Jurkat, Clone E6-1 (cell line): ENCODE measurements around the gene S100A16.
A peak's percentile ranks its signal among the peaks of the same experiment; 100 is the strongest.
"Not testable (repeated sequence)": the region's sequence is repeated elsewhere in the genome, so short reads cannot be mapped to it uniquely, and the experiment has no call there.

Experiments used
- DNase-seq: peaks from one replicate; pipeline ENCODE4 v3.0.0-alpha.2; 2011; ENCODE audit warnings: low read depth, low spot score
- H3K4me3 ChIP-seq: 2 replicates; pipeline ENCODE4 v1.5.1; 2011; ENCODE audit warnings: mild to moderate bottlenecking, low read length, control low read depth, moderate library complexity

Gene S100A16

DNA sequence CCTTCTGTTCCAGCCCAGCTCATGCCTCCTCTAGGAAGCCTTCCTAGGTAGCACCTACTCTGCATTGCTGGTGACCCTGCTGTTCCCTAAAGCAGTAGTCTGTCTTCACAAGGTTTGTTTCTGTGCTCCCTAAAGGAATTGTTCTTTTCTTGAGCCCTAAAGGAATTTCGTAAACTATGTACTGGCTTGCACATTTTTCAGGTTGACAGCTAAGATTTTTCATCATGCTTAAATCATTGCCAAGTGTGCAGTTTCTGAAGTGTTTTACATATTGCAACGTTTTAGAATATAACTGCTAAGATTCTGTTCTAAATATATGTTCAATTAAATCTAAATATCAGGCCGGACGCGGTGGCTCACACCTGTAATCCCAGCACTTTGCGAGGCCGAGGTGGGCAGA, 13.1 kb downstream of the S100A16 start:
- H3K4me3 ChIP-seq = no peak overlapping the region
- DNase-seq = no peak

GRCh38 chr1:153598309-153599172, 14.4 kb downstream of the S100A16 start:
- H3K4me3 ChIP-seq = no peak overlapping the region
- DNase-seq = peak; percentile 78

- DNase-seq = no peak
These were observed 15.7 kb downstream of the S100A16 start for GRCh38 chr1:153597206-153597605.

GRCh38 chr1:153592748-153593147, 20.2 kb downstream of the S100A16 start:
- H3K4me3 ChIP-seq = no peak overlapping the region
- no peak for DNase-seq

More at GRCh38 chr1:153597206-153597605, 15.7 kb downstream of the S100A16 start:
- H3K4me3 ChIP-seq = no peak overlapping the region

DNA sequence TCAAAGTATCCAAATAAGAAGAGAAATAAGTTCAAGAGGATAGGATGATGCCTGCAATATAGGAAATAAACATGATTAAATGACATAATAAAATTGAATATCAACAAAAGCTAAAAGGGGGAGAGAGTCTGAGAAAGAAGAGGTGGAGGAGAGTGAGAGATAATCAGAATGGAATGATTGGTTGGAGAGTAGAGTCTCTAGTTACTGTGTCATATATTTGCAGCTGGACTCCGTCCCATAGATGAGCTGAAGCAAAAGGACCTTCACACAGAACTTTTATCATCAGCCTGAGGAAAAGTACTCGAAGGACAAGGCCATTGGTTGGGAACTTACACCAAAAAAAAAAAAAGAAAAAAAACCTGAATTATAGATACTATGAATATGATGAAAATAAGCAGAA, 24.5 kb downstream of the S100A16 start:
- DNase-seq = no peak
- no peak overlapping the region for H3K4me3 ChIP-seq

- H3K4me3 ChIP-seq, DNase-seq: not testable (repeated sequence)
These were observed 24.9 kb downstream of the S100A16 start for GRCh38 chr1:153588033-153588432.

DNA sequence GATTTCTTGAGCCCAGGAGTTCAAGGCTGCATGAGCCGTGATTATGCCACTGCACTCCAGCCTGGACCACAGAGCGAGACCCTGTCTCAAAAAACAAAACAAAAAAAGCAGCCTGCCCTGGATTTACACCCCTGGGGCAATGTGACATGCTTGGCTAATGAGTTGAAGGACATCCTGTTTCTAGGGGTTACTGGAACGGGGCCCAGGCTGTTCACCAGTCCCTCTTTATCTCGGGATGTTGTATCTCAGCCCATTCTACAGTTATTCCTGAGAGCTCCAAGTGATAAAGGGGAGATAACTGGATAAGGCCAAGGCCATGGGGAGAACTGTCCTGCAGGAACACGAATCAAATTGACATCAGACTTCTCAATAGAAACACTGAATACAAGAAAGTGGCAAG, 25.6 kb downstream of the S100A16 start:
- no peak for DNase-seq
- no peak overlapping the region for H3K4me3 ChIP-seq

- no peak overlapping the region for H3K4me3 ChIP-seq
- DNase-seq = no peak
These were observed 26.6 kb downstream of the S100A16 start for GRCh38 chr1:153586347-153586746.

DNA sequence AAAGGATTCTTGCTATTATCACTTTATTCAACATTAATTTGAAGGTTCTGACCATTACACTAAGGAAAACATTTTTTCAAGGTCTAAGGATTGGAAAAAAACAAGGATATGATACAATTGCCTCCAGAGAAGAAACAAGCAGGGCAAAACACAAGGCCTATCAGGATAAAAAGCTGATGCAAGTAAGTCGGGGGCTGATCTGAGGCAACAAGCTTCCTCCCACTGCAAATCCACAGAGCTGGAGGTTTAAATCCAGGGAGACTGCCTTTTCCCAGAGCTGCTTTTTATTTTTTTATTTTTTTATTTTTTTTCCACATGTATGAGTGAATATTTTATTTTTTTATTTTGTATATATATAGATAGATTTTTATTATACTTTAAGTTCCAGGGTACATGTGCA, 27.9 kb downstream of the S100A16 start:
- H3K4me3 ChIP-seq = no peak overlapping the region
- DNase-seq = no peak

DNA sequence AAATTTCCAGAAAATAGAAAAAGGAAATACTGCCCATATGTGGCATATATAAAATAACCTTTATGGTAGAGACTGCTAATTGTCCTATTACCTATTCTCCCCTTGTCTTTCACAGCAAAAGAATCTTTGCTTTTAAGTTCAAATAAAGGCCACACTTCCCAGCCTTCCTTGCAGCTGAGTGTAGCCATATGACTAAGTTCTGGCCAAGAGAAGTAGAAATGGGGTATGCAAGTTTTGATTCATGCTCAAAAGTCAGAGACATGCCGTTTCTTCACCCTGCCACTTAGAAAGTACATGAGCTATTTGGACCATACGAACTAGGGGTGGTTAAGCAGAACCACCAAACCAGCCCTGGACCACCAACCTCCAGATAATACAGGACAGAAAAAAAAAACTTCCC, 29.0 kb downstream of the S100A16 start:
- H3K4me3 ChIP-seq = no peak overlapping the region
- DNase-seq = no peak

DNA sequence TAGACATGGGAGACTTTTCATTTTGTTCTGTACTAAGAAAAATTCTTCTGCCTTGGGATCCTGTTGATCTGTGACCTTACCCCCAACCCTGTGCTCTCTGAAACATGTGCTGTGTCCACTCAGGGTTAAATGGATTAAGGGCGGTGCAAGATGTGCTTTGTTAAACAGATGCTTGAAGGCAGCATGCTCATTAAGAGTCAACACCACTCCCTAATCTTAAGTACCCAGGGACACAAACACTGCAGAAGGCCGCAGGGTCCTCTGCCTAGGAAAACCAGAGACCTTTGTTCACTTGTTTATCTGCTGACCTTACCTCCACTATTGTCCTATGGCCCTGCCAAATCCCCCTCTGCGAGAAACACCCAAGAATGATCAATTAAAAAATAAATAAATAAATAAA, 29.4 kb downstream of the S100A16 start:
- H3K4me3 ChIP-seq, DNase-seq: not testable (repeated sequence)

- not testable (repeated sequence) for DNase-seq, H3K4me3 ChIP-seq
These were observed 30.1 kb downstream of the S100A16 start for GRCh38 chr1:153582836-153583235.

- no peak for DNase-seq
These were observed 34.0 kb downstream of the S100A16 start for GRCh38 chr1:153578936-153579335.

DNA sequence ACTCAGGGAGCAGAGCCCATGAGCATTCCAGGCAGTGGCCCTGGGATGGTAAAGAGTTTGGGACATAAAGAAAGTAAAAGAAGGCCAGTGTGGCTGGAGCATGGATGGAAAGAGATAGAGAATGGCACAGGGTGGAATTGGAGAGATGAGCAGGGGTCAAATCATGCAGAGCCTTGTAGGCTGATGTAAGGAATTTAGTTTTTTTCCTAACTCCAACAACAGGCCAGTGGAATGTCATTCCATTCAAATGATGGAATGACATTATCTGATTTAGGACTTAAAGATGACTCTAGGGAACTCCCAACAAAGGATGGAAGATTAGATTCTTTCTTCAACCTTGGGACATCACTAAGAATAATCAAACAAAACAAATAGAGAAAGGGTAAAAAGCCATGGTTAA, 34.4 kb downstream of the S100A16 start:
- H3K4me3 ChIP-seq = no peak overlapping the region
- no peak for DNase-seq

More at GRCh38 chr1:153578936-153579335, 34.0 kb downstream of the S100A16 start:
- H3K4me3 ChIP-seq = no peak overlapping the region

DNA sequence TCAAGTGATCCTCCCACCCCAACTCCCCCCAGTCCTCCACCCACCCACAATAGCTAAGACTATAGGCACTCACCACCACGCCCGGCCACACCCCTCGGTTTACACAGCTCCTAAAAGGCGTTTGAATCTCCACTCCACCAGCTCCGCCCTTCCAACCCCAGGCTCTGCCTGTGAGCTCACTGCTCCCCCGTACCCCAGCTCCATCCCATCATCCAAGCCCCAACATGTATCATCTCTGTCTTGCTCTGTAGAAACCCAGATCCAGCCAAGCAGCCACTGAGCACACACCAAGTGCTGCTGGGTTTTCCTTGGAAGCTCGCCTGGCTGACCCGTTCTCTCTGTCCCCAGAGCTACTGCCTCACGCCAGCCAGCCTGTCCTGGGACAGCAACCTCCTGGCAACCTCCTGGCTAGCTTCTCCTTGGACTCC, 35.3 kb downstream of the S100A16 start:
- no peak overlapping the region for H3K4me3 ChIP-seq
- DNase-seq = no peak

DNA sequence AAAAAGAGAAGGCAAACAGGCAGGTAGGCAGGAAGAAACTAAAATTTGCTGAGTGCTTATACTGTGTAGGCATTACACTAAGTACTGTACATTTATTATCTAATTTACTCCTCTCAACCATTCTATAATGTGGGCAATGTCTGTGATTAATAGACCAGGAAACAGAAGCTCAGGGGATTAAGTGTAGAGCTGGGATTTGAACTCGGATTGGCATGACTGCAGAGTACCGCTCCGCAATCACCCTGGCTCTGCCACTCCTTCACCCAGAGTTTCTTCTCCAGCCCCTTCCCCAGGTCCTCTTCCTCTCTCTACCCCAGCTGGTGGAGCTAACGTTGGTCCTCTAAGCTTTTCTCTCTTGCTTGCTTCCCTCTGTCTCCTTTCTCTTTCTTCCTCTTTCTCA, 35.8 kb downstream of the S100A16 start:
- DNase-seq = no peak
- H3K4me3 ChIP-seq = no peak overlapping the region

GRCh38 chr1:153575497-153575896, 37.4 kb downstream of the S100A16 start:
- H3K4me3 ChIP-seq, DNase-seq: not testable (repeated sequence)

DNA sequence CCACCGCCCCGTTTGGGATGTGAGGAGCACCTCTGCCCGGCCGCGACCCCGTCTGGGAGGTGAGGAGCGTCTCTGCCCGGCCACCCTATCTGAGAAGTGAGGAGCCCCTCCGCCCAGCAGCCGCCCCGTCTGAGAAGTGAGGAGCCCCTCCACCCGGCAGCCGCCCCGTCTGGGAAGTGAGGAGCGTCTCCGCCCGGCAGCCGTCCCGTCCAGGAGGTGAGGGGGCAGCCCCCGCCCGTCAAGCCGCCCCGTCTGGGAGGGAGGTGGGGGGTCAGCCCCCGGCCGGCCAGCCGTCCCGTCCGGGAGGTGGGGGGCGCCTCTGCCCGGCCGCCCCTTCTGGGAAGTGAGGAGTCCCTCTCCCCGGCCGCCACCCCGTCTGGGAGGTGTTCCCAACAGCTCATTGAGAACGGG, 37.9 kb downstream of the S100A16 start:
- not testable (repeated sequence) for DNase-seq, H3K4me3 ChIP-seq

GRCh38 chr1:153573351-153573750, 39.6 kb downstream of the S100A16 start:
- no peak overlapping the region for H3K4me3 ChIP-seq
- no peak for DNase-seq

DNA sequence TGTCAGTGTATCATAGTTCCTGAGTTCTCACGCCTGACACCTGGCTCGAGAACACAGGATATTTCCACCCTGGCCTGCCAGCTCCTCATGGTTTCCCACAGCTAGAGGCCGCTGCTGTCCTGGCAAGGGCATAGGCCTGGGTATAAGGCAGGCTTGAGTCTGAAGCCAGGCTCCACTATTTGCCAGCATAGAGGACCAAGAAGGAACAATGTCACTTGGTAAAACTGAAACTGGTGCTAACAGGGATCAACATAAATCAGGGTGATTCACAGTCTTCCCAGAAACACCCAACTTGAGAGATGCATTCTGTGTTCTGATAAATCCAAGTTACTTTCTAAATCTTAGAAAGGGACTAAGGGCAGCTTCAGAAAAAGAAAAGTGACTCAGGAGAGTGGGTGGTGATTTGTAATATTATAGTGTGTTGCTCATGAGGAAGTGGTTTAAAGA, 40.3 kb downstream of the S100A16 start:
- H3K4me3 ChIP-seq = no peak overlapping the region
- peak; percentile 31 for DNase-seq

- no peak for DNase-seq
- no peak overlapping the region for H3K4me3 ChIP-seq
These were observed 41.2 kb downstream of the S100A16 start for GRCh38 chr1:153571706-153572105.
